Measurements from ENCODE around the gene RIMS3. TPM values are rescaled to one million over a fixed set of nuclear protein-coding genes. Genes with fewer than 3 reads are reported as not detected.
A peak's percentile ranks its signal among the peaks of the same experiment; 100 is the strongest.

RIMS3 gene
- total RNA-seq, 1 donor from 2014 or later = 7.2 TPM

- no peaks in the 10 kb centered on the region for H3K9me3 Mint-ChIP-seq (ENCODE audit: low read depth)
- DNase-seq (ENCODE audit: low spot score, unreplicated experiment) = no peak
- H3K27me3 Mint-ChIP-seq = no peaks in the 10 kb centered on the region
- H3K4me3 Mint-ChIP-seq (ENCODE audit: low read depth) = no peak overlapping the region
- no peaks in the 10 kb centered on the region for H3K36me3 Mint-ChIP-seq (ENCODE audit: insufficient read depth)
- no peak overlapping the region for H3K27ac Mint-ChIP-seq
- TF ChIP-seq CTCF (IDR thresholded peaks at IDR 0.05; ENCODE audit: unreplicated experiment) = no peak
- H3K4me1 Mint-ChIP-seq (ENCODE audit: low read depth) = peaks cover 16% of the 10 kb centered on the region
Measured at GRCh38 chr1:40696294-40696693, 30.8 kb upstream of the RIMS3 start.

- Mint-ChIP-seq H3K36me3 (ENCODE audit: insufficient read depth) (no peaks in the 10 kb centered on the region), H3K4me1 (ENCODE audit: low read depth) (peaks cover 27% of the 10 kb centered on the region), H3K9me3 (ENCODE audit: low read depth) (no peaks in the 10 kb centered on the region), H3K27ac (no peak overlapping the region), H3K27me3 (no peaks in the 10 kb centered on the region), H3K4me3 (ENCODE audit: low read depth) (no peak overlapping the region)
- DNase-seq (ENCODE audit: low spot score, unreplicated experiment) = no peak
- no peak for TF ChIP-seq CTCF (IDR thresholded peaks at IDR 0.05; ENCODE audit: unreplicated experiment)
Measured at GRCh38 chr1:40694353-40694874, 28.9 kb upstream of the RIMS3 start.

GRCh38 chr1:40693425-40693824 is 27.9 kb upstream of the RIMS3 start:
- Mint-ChIP-seq H3K4me3 (ENCODE audit: low read depth) (no peak overlapping the region), H3K27ac (peak overlapping the region; percentile 52), H3K9me3 (ENCODE audit: low read depth) (no peaks in the 10 kb centered on the region), H3K36me3 (ENCODE audit: insufficient read depth) (no peaks in the 10 kb centered on the region), H3K4me1 (ENCODE audit: low read depth) (peaks cover 27% of the 10 kb centered on the region), H3K27me3 (no peaks in the 10 kb centered on the region)
- TF ChIP-seq CTCF (IDR thresholded peaks at IDR 0.05; ENCODE audit: unreplicated experiment) = no peak
- no peak for DNase-seq (ENCODE audit: low spot score, unreplicated experiment)

DNA sequence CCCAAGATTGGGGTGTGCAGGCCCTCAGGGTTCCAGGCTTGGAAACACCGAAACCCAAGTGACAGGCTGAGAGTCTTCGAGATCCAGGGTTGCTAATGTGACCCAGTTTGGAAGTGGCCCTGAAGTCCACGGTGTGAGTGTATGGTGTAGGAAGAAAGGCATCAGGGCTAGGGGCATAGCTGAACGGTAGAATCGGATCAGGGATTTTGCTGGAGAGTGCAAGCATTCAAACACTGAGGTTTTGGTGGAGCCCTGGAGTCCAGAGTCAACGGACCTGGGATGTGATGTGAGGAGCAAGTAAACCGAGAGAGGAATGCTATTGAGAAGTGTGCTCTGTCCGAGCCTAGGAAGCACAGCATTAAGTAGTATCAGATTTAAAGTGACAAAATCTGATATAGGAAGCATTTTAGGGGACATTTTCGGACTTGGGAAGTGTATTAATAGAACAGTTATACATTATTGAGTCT is 27.0 kb upstream of the RIMS3 start:
- H3K27me3 Mint-ChIP-seq = no peaks in the 10 kb centered on the region
- H3K27ac Mint-ChIP-seq = peak overlapping the region; percentile 100
- no peaks in the 10 kb centered on the region for H3K9me3 Mint-ChIP-seq (ENCODE audit: low read depth)
- TF ChIP-seq CTCF (IDR thresholded peaks at IDR 0.05; ENCODE audit: unreplicated experiment) = no peak
- peaks cover 27% of the 10 kb centered on the region for H3K4me1 Mint-ChIP-seq (ENCODE audit: low read depth)
- H3K4me3 Mint-ChIP-seq (ENCODE audit: low read depth) = peak overlapping the region; percentile 98
- no peak for DNase-seq (ENCODE audit: low spot score, unreplicated experiment)
- peaks cover 3% of the 10 kb centered on the region for H3K36me3 Mint-ChIP-seq (ENCODE audit: insufficient read depth)

DNA sequence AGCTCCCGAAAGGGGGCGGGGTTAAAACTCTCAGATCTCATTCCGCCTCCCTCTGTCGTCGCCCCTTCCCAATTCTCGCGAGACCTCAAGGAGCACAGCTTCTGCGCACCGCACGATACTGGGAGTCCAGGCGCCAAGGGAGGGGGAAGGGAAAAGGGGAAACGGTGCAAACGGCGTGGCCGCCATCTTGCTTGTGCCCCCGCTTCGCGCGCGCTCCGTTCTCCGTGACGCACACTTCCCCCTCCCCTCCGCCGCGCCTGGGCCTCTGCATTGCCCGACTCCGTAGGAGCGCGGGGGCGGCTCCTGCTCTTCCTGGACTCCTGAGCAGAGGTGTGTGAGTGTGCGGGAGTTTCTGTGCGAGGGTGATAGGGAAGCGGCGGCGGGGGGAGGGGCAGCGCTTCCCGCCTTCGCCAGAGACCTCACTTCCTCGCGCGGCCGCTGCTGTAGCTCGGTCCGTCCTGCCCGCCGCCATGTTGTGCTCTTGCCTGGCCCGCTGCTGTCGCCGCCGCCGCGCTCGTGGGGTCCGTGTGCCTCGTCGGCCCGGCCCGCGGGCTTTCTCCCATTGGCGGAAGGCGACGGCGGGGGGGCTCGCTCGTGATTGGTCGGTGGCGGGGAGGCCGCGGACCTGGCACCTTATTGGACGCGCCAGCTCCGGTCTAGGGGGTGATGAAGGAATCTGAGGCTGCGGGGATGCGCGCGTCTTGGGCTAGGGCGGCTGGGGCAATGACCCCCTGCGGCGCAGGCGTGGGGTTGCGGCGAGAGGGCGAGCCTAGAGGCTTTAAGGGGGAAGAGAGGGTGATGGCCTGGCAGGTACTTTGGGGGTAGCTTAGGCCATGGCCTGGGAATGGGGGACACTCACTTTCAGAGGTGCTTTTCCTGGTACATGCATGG is 26.3 kb upstream of the RIMS3 start, which contains the start of gene NFYC:
NFYC (plus strand) TSS at position 167 of the 891 bp plus-strand sequence. CDS start 47,140 bp downstream, outside the sequence.
- H3K27ac Mint-ChIP-seq = peak within 1 kb of the TSS; percentile 100
- H3K27me3 Mint-ChIP-seq = no peaks in the 10 kb centered on the region
- TF ChIP-seq CTCF (IDR thresholded peaks at IDR 0.05; ENCODE audit: unreplicated experiment) = no peak
- peak; percentile 94 for DNase-seq (ENCODE audit: low spot score, unreplicated experiment)
- H3K4me3 Mint-ChIP-seq (ENCODE audit: low read depth) = peak within 1 kb of the TSS; percentile 98
- no peaks in the 10 kb centered on the region for H3K9me3 Mint-ChIP-seq (ENCODE audit: low read depth)
- H3K36me3 Mint-ChIP-seq (ENCODE audit: insufficient read depth) = peaks cover 4% of the 10 kb centered on the region
- H3K4me1 Mint-ChIP-seq (ENCODE audit: low read depth) = peaks cover 27% of the 10 kb centered on the region

Measured in progenitor cell of endocrine pancreas (in vitro differentiated cells).